ENCODE results near the gene SUGP2.

DNA sequence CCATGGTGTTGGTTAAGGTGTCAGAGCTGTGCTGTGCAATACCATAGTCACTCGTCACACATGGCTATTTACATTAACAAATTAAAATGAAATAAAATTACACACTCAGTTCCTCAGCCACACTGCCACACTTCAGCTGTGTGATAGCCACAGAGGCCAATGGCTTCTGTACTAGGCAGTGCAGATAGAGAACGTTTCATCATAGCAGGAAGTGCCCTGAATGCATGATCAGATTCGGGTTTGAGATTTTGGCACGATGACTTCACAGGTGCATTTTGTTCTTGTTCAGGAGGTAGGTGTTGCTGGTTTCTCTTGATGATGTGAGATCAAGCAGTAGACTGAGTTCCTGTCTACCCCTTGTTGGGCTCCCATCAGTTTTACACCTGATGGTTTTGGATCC is 6.6 kb upstream of the SUGP2 start:
- TF ChIP-seq, protein P1, sequence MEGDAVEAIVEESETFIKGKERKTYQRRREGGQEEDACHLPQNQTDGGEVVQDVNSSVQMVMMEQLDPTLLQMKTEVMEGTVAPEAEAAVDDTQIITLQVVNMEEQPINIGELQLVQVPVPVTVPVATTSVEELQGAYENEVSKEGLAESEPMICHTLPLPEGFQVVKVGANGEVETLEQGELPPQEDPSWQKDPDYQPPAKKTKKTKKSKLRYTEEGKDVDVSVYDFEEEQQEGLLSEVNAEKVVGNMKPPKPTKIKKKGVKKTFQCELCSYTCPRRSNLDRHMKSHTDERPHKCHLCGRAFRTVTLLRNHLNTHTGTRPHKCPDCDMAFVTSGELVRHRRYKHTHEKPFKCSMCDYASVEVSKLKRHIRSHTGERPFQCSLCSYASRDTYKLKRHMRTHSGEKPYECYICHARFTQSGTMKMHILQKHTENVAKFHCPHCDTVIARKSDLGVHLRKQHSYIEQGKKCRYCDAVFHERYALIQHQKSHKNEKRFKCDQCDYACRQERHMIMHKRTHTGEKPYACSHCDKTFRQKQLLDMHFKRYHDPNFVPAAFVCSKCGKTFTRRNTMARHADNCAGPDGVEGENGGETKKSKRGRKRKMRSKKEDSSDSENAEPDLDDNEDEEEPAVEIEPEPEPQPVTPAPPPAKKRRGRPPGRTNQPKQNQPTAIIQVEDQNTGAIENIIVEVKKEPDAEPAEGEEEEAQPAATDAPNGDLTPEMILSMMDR (IDR thresholded peaks at IDR 0.05) = no peak
- no peak for TF ChIP-seq POLR2A (IDR thresholded peaks at IDR 0.05)

Data from right lobe of liver (tissue), 4 donors.